Spleen (tissue), 11 donors: ENCODE data around the gene EHMT1. TPM values are rescaled to one million over a fixed set of nuclear protein-coding genes. Genes with fewer than 3 reads are reported as not detected.

Experiments used
- DNase-seq: peaks from one replicate; pipeline ENCODE4 v3.0.0-alpha.2; 2020
- H3K27ac ChIP-seq, 8 donors: fragments of 200-600 bp; sonication (generic) in 7 of 8; 1 replicate in 4 of 8; 2 replicates in 4 of 8; pipeline versions ENCODE4 v1.5.0 to v1.8.0; 2016 to 2021; ENCODE audit warnings: inconsistent platforms in 4 of 8, mild to moderate bottlenecking in 4 of 8, moderate library complexity in 1 of 8
- H3K27me3 ChIP-seq, 7 donors: fragments of 200-600 bp; sonication (generic) in 6 of 7; replicated peaks in 1 of 7; 1 replicate in 4 of 7; 2 replicates in 3 of 7; pipeline versions ENCODE4 v1.5.0 to v1.8.0; 2016 to 2021; ENCODE audit warnings: inconsistent platforms in 3 of 7, mild to moderate bottlenecking in 1 of 7
- H3K36me3 ChIP-seq, 6 donors: fragments of 200-600 bp; sonication (generic) in 5 of 6; 1 replicate in 4 of 6; 2 replicates in 2 of 6; pipeline versions ENCODE4 v1.5.0 to v1.8.0; 2016 to 2021; ENCODE audit warnings: inconsistent platforms in 2 of 6
- H3K4me1 ChIP-seq, 6 donors: fragments of 200-600 bp; sonication (generic) in 5 of 6; 1 replicate in 3 of 6; 2 replicates in 3 of 6; pipeline versions ENCODE4 v1.5.0 to v1.8.0; 2016 to 2021; ENCODE audit warnings: inconsistent platforms in 3 of 6
- H3K4me3 ChIP-seq, 8 donors: fragments of 200-600 bp; sonication (generic) in 7 of 8; 1 replicate in 4 of 8; 2 replicates in 4 of 8; pipeline versions ENCODE4 v1.5.0 to v1.8.0; 2016 to 2021; ENCODE audit warnings: inconsistent platforms in 4 of 8, mild to moderate bottlenecking in 4 of 8, moderate library complexity in 2 of 8
- H3K9me3 ChIP-seq, 8 donors: fragments of 200-600 bp; sonication (generic) in 7 of 8; 1 replicate in 4 of 8; 2 replicates in 4 of 8; pipeline versions ENCODE4 v1.5.0 to v1.8.0; 2016 to 2021; ENCODE audit warnings: inconsistent platforms in 4 of 8
- POLR2A ChIP-seq, 3 donors: fragments of 450-650 bp; IDR thresholded peaks; one replicate each; pipeline ENCODE4 v1.5.1; 2017; ENCODE audit warnings: antibody characterized with exemption in 3 of 3, mild to moderate bottlenecking in 1 of 3
- POLR2AphosphoS5 ChIP-seq, 3 donors: sonication (generic); formaldehyde crosslinking; IDR thresholded peaks; one replicate each; pipeline ENCODE4 v1.5.1; 2017; ENCODE audit warnings: antibody characterized with exemption in 3 of 3
- WGBS, 5 donors: extraction: QIAGEN DNeasy Blood & Tissue Kit in 3 of 5; methylation state at CpG; one replicate each; pipeline versions ENCODE4 v1.1.5 to v1.1.7; 2013 to 2018; 5-methylcytosine and 5-hydroxymethylcytosine counted together
- intact Hi-C: fragments of 100-400 bp; cut with DNase I; formaldehyde crosslinking; loops from one replicate; pipeline ENCODE4 v1.15.0; 2023; ENCODE audit warnings: low total_unique reads
- polyA plus RNA-seq, 3 donors: library from polyadenylated mRNA; stranded (reverse); fragments of 200-250 nt; gene quantifications; one replicate each; pipeline ENCODE4 v1.2.1, GENCODE V29; 2013
- total RNA-seq, 7 donors: library from RNA; depleted of rRNA in 3 of 7; stranded (reverse); fragments of >200 nt in 3 of 7; fragmentation: NEBNext Ultra II Directional in 4 of 7; extraction: Animal tissue kit (Norgen Biotek cat#: 25700) in 4 of 7; gene quantifications; one replicate each; pipeline versions ENCODE4 v1.1.0 to v1.2.1, GENCODE V29; 2016 to 2021
- TF ChIP-seq, protein P1 (sequence below), 11 experiments: fragments of 200-600 bp in 7 of 11; fragments of 450-650 bp in 4 of 11; sonication (generic) in 4 of 11; IDR thresholded peaks in 8 of 11; conservative IDR thresholded peaks in 3 of 11; 1 replicate in 7 of 11; 2 replicates in 4 of 11; pipeline versions ENCODE4 v1.4.0 to v1.8.0; 2016 to 2021; ENCODE audit warnings: antibody characterized with exemption in 11 of 11, inconsistent platforms in 4 of 11, mild to moderate bottlenecking in 1 of 11
- donor health status: healthy with polysubstance abuse.
- donor health status: DM: no; HTN: no; CAD: no; lungs with moderate emphysema.
- donor health status: DM: no; HTN: no; CAD: no.
- donor health status: Bipolar disorder and iron deficiency.
- donor health status: healthy.
- donor health status: DM: no; HTN: no; CAD: no.
- donor health status: DM: yes; HTN: yes; CAD: no.

EHMT1 gene
- total and polyA plus RNA-seq, 10 donors, result 35.5 to 163 (median 122) TPM

GRCh38 chr9:137665697-137666512 is 47.1 kb downstream of the EHMT1 start:
- TF ChIP-seq, protein P1, sequence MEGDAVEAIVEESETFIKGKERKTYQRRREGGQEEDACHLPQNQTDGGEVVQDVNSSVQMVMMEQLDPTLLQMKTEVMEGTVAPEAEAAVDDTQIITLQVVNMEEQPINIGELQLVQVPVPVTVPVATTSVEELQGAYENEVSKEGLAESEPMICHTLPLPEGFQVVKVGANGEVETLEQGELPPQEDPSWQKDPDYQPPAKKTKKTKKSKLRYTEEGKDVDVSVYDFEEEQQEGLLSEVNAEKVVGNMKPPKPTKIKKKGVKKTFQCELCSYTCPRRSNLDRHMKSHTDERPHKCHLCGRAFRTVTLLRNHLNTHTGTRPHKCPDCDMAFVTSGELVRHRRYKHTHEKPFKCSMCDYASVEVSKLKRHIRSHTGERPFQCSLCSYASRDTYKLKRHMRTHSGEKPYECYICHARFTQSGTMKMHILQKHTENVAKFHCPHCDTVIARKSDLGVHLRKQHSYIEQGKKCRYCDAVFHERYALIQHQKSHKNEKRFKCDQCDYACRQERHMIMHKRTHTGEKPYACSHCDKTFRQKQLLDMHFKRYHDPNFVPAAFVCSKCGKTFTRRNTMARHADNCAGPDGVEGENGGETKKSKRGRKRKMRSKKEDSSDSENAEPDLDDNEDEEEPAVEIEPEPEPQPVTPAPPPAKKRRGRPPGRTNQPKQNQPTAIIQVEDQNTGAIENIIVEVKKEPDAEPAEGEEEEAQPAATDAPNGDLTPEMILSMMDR (IDR thresholded peaks at IDR 0.05 in 8 of 11, conservative IDR thresholded peaks at IDR 0.05 in 3 of 11), result no peak
- peak in 1 of 3 donors; percentile 14 for TF ChIP-seq POLR2AphosphoS5 (IDR thresholded peaks at IDR 0.05)
- H3K4me1 ChIP-seq, result peaks cover 19 to 97% (median 53%) of the 10 kb centered on the region in 6 donors
- H3K4me3 ChIP-seq, result no peak overlapping the region
- no peaks in the 10 kb centered on the region for H3K9me3 ChIP-seq
- 83 to 93% (median 89%) methylated on average over 18 of the region's 18 CpGs for WGBS, 5 donors
- H3K36me3 ChIP-seq, result peaks cover 0 to 51% (median 0%) of the 10 kb centered on the region in 6 donors
- no peaks in the 10 kb centered on the region for H3K27me3 ChIP-seq
- peak overlapping the region in 7 of 8 donors; percentile 35 to 80 (median 69) for H3K27ac ChIP-seq
- peak; percentile 50 for DNase-seq
- intact Hi-C loops, result no loop called here

DNA sequence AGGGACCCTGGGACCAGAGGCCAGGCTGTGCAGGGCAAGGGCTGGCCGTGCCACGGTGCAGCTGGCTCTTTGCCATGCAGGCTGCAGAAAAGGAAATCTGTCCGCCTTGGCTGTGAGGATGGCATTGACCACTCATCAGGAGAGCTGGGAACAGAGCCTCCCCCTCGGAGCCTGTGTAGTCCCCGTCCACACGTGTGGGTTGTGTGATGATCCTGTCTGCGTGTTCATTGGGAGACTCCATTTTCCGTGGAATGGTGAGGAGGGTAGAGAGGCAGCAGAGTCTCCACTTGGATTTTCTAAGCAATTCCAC is 47.7 kb downstream of the EHMT1 start:
- intact Hi-C loops, result no loop called here
- Histone ChIP-seq H3K9me3 (no peaks in the 10 kb centered on the region), H3K27ac (peak overlapping the region in 7 of 8 donors; percentile 35 to 80 (median 69)), H3K27me3 (no peaks in the 10 kb centered on the region), H3K4me1 (peaks cover 19 to 99% (median 54%) of the 10 kb centered on the region in 6 donors), H3K36me3 (peaks cover 0 to 51% (median 0%) of the 10 kb centered on the region in 6 donors), H3K4me3 (no peak overlapping the region)
- no peak for TF ChIP-seq POLR2A (IDR thresholded peaks at IDR 0.05)
- peak in 1 of 3 donors; percentile 2 for TF ChIP-seq POLR2AphosphoS5 (IDR thresholded peaks at IDR 0.05)
- WGBS, 5 donors, result 51 to 65% (median 63%) methylated on average over 8 of the region's 8 CpGs
- peak; percentile 73 for DNase-seq

GRCh38 chr9:137666955-137667670 is 48.3 kb downstream of the EHMT1 start:
- Histone ChIP-seq H3K36me3 (peaks cover 0 to 51% (median 0%) of the 10 kb centered on the region in 6 donors), H3K9me3 (no peaks in the 10 kb centered on the region), H3K4me3 (no peak overlapping the region), H3K4me1 (peaks cover 19 to 99% (median 56%) of the 10 kb centered on the region in 6 donors), H3K27ac (peak overlapping the region in 7 of 8 donors; percentile 35 to 80 (median 69)), H3K27me3 (no peaks in the 10 kb centered on the region)
- whole genome bisulfite sequencing, 5 donors, result 40 to 63% (median 52%) methylated on average over 16 of the region's 16 CpGs
- TF ChIP-seq, protein P1 (IDR thresholded peaks at IDR 0.05 in 8 of 11, conservative IDR thresholded peaks at IDR 0.05 in 3 of 11), result peak in 1 of 11 experiments; percentile 15
- TF ChIP-seq POLR2AphosphoS5 (IDR thresholded peaks at IDR 0.05) (peak; percentile 52 to 73 (median 67)), POLR2A (IDR thresholded peaks at IDR 0.05) (no peak)
- intact Hi-C loops, result no loop called here
- DNase-seq, result peak; percentile 84

DNA sequence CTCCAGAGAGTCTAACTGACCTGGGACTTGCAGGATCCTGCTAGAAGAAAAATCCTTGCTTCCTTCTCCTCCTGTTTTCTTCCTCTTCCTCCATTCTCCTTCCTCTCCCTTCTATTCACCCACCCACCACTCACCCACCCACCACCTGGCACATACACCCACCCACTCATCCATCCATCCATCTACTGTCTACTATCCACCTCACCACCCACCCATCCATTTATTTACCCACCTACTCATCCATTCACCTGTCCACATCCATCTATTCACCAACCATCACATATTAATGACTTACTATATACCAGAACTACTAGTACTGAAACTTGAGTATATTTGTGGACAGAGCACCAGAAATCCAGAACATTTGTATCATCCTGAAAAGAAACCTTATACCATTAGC is 49.4 kb downstream of the EHMT1 start:
- H3K27me3 ChIP-seq, result no peaks in the 10 kb centered on the region
- intact Hi-C loops, result no loop called here
- H3K27ac ChIP-seq, result peak overlapping the region in 4 of 8 donors; percentile 66 to 80 (median 72)
- peaks cover 23 to 100% (median 64%) of the 10 kb centered on the region in 6 donors for H3K4me1 ChIP-seq
- no peak overlapping the region for H3K4me3 ChIP-seq
- no peaks in the 10 kb centered on the region for H3K9me3 ChIP-seq
- H3K36me3 ChIP-seq, result peaks cover 0 to 49% (median 0%) of the 10 kb centered on the region in 6 donors
- DNase-seq, result no peak
- TF ChIP-seq POLR2AphosphoS5 (IDR thresholded peaks at IDR 0.05) (no peak), POLR2A (IDR thresholded peaks at IDR 0.05) (no peak)
- TF ChIP-seq, protein P1 (IDR thresholded peaks at IDR 0.05 in 8 of 11, conservative IDR thresholded peaks at IDR 0.05 in 3 of 11), result no peak
